DLD1 (cell line): Measurements from ENCODE around the gene JRKL.

ENCODE experiments used
- in situ Hi-C: cut with HindIII; loops from 2 replicates; pipeline ENCODE4 v1.10.0; 2017; ENCODE audit warnings: low sequenced_read_pairs

Gene JRKL

DNA sequence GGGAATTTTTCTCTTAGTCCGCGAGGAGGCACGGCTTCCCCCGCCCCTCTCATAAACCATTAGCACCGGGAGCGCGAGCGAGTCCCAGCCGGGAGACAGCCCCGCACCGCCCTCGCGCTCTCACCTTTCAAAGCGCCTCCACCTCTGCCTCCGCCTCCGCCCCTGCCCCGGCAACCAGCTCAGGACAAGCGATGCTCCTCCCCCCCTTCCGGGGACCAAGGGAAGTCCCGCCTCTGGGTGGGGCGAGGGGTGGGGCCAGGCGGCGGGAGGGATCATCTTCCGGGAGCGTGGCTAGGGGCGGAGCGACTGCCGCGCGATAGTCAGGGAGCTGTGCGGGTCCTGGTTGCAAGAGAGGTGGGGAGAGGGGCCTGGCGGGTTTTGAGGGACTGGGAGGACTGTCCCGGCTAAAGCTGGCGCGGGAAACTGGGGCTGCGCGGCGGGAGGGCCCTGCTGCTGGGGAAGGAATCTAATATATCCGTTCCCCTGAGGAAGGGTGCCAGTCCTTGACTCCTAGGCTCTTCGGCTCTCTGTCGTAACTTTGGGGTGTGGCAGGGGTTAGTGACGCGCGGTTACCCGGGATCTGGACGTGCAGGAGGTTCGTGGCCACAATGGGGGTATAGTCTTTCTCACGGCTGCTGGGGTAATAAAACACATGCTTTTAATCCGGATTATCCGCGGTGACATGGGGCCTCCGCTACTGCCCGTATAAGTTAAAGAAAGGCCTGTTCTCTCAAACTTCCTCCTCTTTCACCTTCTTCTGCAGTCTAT, at the start of gene JRKL, which contains the start of gene CCDC82:
TSS of gene JRKL (plus strand) at position 294 of the 768 bp plus-strand sequence. CDS start 637 bp downstream, outside the sequence.
TSS of gene CCDC82 (minus strand) at position 193 of the 768 bp plus-strand sequence. CDS start 5,165 bp downstream, outside the sequence.
- in situ Hi-C loops = loop anchor here (25.0 kb wide), 1 partner anchor 553 kb away; no protein-coding TSS in a partner anchor

DNA sequence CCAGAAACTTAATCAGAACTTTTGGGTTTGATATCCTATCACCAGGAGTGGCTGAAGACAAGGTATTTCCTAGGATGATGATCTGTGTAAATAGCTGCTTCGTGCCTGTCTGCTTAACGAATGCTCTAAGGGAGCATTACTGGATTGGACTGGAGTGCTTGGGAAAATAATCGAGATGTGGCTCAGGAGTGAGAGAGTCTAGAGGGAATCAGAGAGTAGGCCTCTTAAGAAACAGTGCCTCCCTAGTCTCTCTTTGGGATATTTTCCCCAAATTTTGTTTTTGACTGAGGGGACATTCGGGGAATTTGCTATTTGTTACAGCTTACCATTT, 49.3 kb upstream of the JRKL start:
- in situ Hi-C loops = no loop called here

DNA sequence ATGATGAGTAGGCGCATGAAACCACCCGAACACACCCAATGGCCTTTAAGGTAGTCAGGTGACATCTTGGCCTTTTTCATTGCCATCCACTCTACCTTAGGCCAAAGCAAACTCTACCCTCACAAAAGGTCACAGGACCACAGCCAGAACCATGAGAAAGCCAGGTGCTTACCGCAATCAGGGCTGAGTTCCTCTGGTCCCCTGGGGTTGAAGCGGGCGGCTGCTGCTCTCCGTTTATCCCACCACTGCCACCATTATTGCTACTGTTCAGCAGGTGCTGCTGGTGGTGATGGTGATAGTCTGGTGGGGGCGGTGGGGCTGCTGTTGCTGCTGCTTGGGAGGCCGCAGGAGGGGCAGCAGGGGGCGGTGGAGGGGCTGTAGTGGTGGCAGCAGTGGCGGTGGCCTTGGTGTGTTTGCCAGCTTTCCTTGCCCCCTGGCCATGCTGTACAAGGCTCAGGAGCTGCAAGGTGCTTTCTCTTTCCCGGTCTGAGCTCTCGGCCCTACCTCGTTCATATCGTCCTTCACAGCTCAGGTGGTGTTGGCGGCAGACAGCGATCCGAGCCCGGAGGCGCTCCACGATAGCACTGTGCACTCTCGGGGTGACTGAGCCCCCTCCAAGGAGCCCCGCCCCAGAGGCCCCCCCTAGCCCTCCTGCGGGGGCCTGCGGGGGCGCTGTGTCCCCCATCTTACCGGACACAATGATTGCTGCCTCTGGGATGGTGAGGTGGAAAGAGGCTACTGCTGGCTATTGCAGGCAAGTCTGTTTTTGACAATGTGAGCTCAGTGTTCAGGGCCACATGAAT, 48.4 kb upstream of the JRKL start:
- in situ Hi-C loops = no loop called here

DNA sequence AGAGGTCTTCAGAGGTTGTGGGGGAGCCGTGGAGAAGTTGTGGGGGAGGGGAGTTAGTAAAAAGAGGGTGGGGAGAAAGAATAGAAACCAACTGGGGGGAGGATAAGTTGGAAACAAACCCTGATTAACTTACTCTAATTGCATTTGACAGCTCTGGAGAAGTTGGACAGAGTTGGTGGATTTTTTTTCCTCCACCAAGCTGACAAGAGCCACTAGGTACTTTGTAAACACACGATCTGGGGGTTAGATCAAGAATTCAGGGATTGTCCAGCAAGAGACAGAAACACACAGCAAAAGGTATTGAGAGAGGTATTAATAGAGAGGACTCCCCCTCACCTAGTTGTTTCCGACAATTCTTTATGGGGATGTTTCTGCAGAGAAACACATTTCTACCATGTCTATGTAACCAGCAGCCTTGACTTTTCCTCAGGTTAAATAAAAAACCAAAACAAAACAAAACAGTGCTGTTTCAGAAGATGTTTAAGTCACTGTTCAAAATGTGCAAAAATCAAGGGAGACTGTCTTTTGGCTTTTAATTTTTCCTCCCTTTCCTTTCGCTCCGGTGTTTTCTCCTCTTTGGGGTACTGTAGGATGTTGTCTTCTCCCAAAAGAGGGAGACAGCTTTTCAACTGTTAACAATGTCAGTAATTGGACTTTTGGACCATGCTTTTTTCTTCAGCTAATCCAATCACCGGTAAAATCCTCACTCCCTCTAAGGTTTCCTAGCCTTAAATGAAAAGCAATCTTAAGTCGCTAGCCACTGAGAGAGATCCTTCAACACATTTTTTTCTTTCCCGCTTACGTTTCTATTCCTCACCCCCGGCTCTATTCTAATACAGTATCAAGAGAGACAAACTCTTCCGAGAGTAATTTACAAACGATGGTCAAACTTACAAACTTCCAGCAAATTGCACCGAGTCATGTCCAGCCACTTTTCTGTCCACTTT, 47.5 kb upstream of the JRKL start:
- in situ Hi-C loops = no loop called here

DNA sequence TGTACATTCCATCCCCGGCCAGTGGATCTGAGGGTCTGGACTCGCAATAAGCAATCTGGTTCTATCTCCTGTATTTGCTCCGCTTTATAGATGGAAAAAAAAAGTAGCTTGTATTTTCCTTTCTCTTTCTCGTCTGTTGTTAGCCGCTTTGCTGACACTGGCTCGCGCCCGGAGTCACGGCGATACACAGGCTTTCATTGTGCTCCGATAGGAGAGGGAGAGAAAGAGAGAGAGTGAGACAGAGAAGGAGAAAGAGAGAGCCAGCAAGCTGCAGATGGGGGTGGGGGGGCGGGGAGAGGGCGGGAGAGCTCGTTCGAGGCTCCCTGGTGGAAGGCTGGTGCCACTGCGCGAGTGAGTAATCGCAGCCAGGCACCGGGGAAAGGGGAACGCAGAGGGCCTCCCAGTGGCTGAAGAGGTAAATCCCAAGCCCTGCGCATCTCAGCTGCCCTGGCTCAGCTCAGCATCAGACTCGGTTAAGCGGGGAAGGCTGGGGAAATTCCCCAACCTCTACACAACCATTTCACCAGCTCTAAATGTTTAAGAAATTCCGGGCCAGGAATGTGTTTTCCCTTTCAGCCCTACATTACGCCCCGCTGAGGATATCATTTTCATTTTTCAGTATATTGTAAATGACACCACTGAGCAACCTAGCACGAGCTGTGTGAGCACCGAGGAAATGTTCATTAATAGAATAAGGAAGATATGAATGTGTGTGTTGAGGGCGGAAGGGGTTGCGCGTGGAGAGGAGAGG, 46.7 kb upstream of the JRKL start, which contains the start of gene MAML2:
TSS of gene MAML2 (minus strand) at position 235 of the 751 bp plus-strand sequence. CDS start 1,300 bp downstream, outside the sequence.
- in situ Hi-C loops = no loop called here

DNA sequence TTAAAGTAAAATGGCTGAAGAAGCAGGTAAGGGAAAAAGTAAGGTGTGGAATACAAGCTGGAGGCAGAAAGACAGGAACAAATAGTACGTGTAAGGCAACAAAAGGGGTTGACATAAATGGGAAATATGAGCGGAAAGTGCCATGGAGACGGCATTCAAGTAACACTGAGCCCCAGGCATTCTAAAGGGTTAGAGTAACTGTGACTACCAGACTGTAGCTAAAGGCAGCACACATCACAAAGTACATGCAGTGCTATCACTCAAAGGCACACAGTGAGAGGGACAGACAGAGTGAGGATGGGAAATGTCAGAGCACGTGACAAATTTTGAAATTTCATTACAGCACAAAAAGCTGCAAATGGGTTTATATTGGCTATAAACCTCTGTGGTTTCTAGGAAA, 33.0 kb upstream of the JRKL start:
- in situ Hi-C loops = no loop called here

DNA sequence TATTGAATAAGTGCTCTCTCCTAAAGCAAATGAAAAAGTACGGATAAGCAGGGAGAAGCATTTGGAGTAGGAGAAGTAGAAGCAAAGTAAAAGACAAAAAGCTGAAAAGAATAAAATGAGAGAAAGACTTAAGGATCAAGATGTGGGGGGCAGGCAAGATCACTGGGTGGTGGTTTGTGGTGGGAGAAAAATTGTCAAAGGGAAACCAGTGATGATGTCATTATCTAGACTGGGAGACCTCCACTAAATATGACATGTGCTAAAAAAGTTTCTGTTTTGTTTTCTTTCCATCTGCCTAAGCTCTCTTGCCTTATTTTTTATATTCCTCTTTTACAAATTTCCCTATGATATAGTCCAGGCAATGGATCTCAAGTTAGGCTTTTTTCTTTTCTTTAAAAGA, 32.0 kb upstream of the JRKL start:
- in situ Hi-C loops = no loop called here

DNA sequence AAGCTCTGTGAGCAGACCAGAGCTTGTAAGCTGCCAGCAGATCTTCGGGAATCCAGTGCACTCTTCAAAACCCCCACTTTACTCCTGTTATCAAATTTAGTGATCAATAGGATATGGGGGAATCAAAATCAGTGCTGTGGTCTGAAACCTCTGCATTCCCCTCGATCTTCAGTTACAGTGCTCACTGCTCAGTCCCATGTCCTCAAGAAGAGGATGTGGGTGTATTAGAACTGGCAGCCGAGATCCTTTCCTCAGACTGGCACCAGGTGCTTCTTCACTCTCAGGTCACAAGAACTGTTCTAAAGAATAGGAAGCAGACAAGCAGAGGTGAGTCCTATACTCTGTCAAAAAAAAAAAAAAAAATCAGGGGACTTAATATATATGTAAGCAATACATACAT, 31.5 kb upstream of the JRKL start:
- in situ Hi-C loops = no loop called here

DNA sequence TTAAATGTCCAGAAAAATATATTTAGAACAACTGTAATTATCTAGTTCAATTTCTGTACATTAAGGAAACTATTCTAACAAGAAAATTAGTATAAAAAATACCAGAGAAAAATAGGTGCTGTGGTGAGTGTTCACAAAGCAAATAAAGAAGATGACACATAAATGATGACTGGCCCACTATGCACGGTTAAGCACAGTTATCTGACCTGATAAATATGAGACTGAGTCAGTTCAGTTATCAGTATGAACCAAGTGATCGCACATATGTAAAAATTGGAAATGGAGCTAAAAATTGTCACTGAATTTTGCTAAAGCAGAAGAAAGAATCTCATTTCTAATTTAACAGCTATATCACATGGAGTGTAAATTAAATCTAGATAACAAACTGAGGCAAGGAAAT, 28.0 kb upstream of the JRKL start:
- in situ Hi-C loops = loop anchor here (10.0 kb wide), 1 partner anchor 437 kb away; the partner anchor contains the start of gene MTMR2

DNA sequence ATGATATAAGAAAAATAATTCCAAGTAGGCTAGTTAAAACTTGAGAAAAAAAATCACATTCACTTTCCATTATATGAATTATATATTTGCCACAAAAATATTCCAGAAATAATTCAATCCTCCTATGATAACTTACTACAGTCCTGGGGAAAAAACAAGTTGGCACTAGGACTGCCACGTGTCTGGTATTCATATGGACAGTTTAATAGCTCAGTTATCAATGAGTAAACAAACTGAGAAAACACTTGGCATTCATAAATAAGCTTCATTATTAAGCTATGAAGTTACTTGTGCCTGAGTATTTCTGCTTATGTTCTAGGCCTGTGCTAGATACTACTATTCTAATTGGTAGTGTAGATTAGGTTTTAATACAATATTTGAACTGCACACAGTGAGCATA, 24.3 kb upstream of the JRKL start:
- in situ Hi-C loops = loop anchor here (10.0 kb wide), 1 partner anchor 441 kb away; the partner anchor contains the start of gene MTMR2

DNA sequence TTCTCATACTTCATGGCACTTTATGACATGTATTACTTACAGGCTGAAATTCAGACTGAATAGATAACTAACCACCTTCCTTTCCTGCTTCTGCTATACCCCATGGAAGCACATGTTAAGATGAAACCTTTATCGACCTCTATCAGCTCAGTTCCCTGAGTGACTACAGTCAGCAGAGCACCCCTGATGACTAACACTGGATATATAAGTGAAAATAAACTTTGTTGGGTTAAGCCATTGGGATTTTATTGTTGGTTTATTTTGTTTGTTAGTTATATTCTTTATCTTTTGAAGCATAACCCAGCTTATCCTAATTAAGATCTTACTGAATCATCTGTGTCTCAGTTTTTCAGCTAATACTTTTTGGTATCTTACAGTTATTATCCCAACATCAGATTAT, 23.8 kb upstream of the JRKL start:
- in situ Hi-C loops = loop anchor here (10.0 kb wide), 1 partner anchor 441 kb away; the partner anchor contains the start of gene MTMR2

DNA sequence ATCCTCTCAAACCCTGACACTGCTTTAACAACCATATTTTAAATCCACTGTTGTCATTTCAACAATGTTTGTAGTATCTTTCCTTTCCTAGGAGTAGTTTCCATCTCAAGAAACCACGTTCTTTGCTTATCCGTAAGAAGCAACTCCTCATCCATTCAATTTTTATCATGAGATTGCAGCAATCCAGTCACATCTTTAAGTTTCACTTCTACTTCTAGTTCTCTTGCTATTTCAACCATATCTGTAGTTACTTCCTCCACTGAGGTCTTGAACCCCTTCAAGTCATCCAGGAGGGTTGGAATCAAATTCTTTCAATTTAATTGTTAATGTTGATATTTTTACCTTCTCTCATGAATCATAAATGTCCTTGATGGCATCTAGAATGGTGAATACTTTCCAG, 22.5 kb upstream of the JRKL start:
- in situ Hi-C loops = loop anchor here (10.0 kb wide), 1 partner anchor 443 kb away; the partner anchor contains the start of gene MTMR2

DNA sequence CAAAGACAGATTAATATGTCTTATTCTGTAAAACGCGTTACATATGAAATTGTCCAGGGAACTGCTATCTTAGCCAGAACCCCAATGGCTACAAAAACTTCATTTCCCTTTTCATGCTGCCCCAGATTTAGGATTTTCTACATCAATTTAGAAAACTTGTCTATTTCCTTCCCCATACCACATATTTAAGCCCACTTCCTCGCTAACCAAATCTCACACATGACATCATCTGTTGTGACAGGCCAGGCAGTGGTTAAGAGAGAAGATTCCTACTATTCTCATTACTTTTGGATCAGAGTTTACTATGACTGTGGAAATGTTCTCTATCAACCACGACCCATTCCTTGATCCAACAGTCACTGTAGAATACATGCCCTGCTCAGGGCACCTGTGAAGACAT, 16.0 kb upstream of the JRKL start:
- in situ Hi-C loops = no loop called here

DNA sequence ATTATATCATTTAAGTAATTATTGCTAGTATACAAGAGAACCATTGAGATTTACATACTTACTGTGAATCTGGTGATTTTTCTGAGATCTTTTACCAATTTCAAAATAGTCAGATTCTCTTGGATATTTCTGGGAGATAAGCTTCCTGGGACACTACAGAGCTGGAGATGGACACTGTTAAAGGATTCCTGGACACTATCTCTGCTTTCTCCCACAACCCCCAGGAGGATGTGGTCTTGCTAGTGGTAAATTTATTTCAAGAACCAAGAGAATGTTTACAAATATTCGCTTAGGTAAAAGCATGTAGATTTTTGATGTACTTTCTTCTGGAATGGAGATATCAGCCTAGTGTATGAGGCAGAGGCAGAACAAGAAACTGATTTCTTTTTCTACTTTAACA, 13.0 kb upstream of the JRKL start:
- in situ Hi-C loops = loop anchor here (25.0 kb wide), 1 partner anchor 539 kb away; no protein-coding TSS in a partner anchor

DNA sequence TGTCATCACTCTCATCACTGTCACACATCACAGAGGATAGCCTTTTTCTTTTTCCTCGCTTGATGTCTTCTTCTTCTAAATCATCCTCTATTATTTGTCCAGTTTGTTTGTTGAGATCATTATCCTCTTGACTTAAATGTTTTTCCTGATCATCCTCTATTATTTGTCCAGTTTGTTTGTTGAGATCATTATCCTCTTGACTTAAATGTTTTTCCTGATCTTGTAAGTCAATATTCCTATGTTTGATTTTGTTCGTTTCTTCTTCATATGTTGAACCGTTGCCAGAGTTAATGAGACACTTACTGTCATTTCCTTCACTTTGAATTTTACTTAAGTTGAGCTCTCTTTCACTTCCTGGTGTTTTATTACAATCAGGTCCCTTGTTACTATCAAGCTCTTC, 5.7 kb upstream of the JRKL start:
- in situ Hi-C loops = loop anchor here (25.0 kb wide), 1 partner anchor 547 kb away; no protein-coding TSS in a partner anchor

DNA sequence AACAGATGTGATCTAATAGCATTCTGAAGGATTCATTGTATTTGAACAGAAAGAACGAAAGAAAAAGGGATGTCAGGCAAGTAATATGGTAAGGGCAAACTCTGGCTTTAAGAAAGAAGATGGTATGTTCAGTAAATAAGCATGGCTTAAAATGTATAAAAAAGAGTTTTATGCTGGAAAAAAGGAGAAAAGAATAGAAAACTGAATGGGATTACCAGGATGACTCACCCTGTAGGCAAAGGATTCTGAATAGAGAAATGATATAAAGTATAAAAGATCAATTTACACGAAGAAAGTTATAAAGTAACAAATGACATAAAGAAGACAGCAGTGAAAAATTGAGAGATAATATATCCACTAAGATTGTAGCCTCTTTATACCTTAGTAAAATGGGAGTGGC, 4.6 kb upstream of the JRKL start:
- in situ Hi-C loops = loop anchor here (25.0 kb wide), 1 partner anchor 548 kb away; no protein-coding TSS in a partner anchor

DNA sequence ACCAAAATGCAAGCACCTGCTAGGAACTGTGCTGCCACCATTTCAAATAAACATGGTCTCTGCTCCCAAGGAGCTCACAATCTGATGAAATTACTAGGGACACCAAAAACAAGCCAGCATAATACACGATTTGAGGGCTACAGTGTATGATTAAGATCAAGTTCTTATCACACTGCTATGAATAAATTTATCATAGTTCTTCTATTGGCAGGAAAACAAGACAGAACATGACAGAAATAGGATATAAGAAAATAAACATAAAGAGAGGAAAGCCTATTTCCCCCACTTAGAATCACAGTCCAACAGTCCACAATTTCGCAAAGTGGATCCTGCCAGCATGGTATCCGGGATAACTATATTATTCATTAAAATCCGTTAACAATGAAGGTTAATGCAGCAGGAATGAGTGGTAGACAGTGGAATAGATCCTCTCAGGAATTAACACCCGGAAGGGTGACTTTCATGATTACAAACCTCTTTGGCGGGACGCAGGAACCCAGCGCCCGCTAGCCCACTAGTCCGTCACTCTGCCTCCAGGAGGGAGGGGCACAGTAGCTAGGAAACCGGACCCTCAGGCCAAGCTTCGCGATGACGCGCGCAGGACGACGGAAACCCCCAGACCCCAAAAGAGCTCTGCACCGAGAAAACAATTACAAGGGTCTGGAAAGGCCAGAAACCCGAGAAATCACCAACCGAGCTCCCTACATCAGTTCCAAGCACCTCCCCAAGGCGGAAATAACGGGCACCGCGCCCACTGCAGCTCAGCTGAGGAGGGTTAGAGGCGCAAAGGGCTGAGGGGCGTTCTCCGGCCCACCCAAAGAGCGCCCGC, 708 bp upstream of the JRKL start:
- in situ Hi-C loops = loop anchor here (25.0 kb wide), 1 partner anchor 552 kb away; no protein-coding TSS in a partner anchor

DNA sequence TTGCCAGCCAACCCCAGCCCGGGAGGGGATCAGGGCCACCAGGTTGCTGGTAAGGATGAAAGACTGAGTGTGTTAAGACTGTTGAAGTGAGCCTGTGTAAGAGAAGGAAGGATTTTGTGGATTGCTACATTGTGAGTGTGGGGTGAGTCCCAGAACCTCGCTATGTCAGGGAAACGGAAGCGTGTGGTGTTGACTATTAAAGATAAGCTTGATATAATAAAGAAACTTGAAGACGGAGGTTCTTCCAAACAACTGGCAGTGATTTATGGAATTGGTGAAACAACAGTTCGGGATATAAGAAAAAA, 627 bp downstream of the JRKL start:
- in situ Hi-C loops = loop anchor here (25.0 kb wide), 1 partner anchor 553 kb away; no protein-coding TSS in a partner anchor
